Mucosa of rectum (tissue), 2 donors: ENCODE measurements around the gene MRFAP1L1.
A peak's percentile ranks its signal among the peaks of the same experiment; 100 is the strongest.
"Not testable (repeated sequence)": the region's sequence is repeated elsewhere in the genome, so short reads cannot be mapped to it uniquely, and the experiment has no call there.

Experiments
- H3K27ac ChIP-seq, 2 donors: one replicate each; pipeline ENCODE4 v1.7.0; 2013; ENCODE audit warnings: inconsistent platforms in 2 of 2, low read depth in 2 of 2, low read length in 2 of 2
- H3K27me3 ChIP-seq, 2 donors: one replicate each; pipeline ENCODE4 v1.7.0; 2013; ENCODE audit warnings: low read length in 2 of 2; ENCODE audit not compliant: control insufficient read depth in 2 of 2, insufficient read depth in 2 of 2
- H3K36me3 ChIP-seq, 2 donors: one replicate each; pipeline ENCODE4 v1.7.0; 2013; ENCODE audit warnings: low read length in 2 of 2; ENCODE audit not compliant: control insufficient read depth in 2 of 2, insufficient read depth in 2 of 2
- H3K4me1 ChIP-seq, 2 donors: one replicate each; pipeline ENCODE4 v1.7.0; 2013; ENCODE audit warnings: low read length in 2 of 2, mild to moderate bottlenecking in 1 of 2; ENCODE audit not compliant: control insufficient read depth in 2 of 2, insufficient read depth in 2 of 2
- H3K4me3 ChIP-seq, 2 donors: one replicate each; pipeline ENCODE4 v1.7.0; 2013; ENCODE audit warnings: low read length in 2 of 2
- H3K9ac ChIP-seq, 2 donors: one replicate each; pipeline ENCODE4 v1.7.0; 2013; ENCODE audit warnings: low read length in 2 of 2, low read depth in 1 of 2, mild to moderate bottlenecking in 1 of 2
- H3K9me3 ChIP-seq, 2 donors: one replicate each; pipeline ENCODE4 v1.7.0; 2013; ENCODE audit warnings: low read length in 2 of 2; ENCODE audit not compliant: control insufficient read depth in 2 of 2
- donor health status: healthy.
- donor health status: Normal muscosa, but diverticular disease.

The MRFAP1L1 gene

GRCh38 chr4:6676722-6677558 is 32.7 kb downstream of the MRFAP1L1 start:
- Histone ChIP-seq H3K9me3 (no peaks in the 10 kb centered on the region), H3K9ac (no peak overlapping the region), H3K4me3 (peak overlapping the region in 1 of 2 donors; percentile 15), H3K4me1 (peaks cover 20 to 24% of the 10 kb centered on the region in 2 donors), H3K27ac (no peak overlapping the region), H3K36me3 (peaks cover 3 to 5% of the 10 kb centered on the region in 2 donors), H3K27me3 (no peaks in the 10 kb centered on the region)

GRCh38 chr4:6674500-6675149 is 35.0 kb downstream of the MRFAP1L1 start:
- Histone ChIP-seq H3K4me3 (peak overlapping the region; percentile 72 to 77), H3K4me1 (peaks cover 20 to 24% of the 10 kb centered on the region in 2 donors), H3K36me3 (peaks cover 3 to 5% of the 10 kb centered on the region in 2 donors), H3K9me3 (no peaks in the 10 kb centered on the region), H3K27me3 (no peaks in the 10 kb centered on the region), H3K9ac (peak overlapping the region; percentile 42 to 75), H3K27ac (peak overlapping the region; percentile 73 to 82)

GRCh38 chr4:6673660-6674499 is 35.8 kb downstream of the MRFAP1L1 start:
- no peaks in the 10 kb centered on the region for H3K27me3 ChIP-seq
- H3K36me3 ChIP-seq, result peaks cover 3 to 5% of the 10 kb centered on the region in 2 donors
- peak overlapping the region; percentile 42 to 75 for H3K9ac ChIP-seq
- H3K9me3 ChIP-seq, result no peaks in the 10 kb centered on the region
- H3K27ac ChIP-seq, result peak overlapping the region; percentile 73 to 82
- H3K4me3 ChIP-seq, result peak overlapping the region; percentile 72 to 77
- H3K4me1 ChIP-seq, result peaks cover 20 to 24% of the 10 kb centered on the region in 2 donors

- peaks cover 20 to 24% of the 10 kb centered on the region in 2 donors for H3K4me1 ChIP-seq
- H3K9ac ChIP-seq, result peak overlapping the region; percentile 42 to 75
- H3K9me3 ChIP-seq, H3K27me3 ChIP-seq, H3K36me3 ChIP-seq: not testable (repeated sequence)
- H3K4me3 ChIP-seq, result peak overlapping the region; percentile 72 to 77
- peak overlapping the region; percentile 73 to 82 for H3K27ac ChIP-seq
Measured at GRCh38 chr4:6673191-6673659, 36.4 kb downstream of the MRFAP1L1 start.

GRCh38 chr4:6672541-6673190 is 37.0 kb downstream of the MRFAP1L1 start:
- H3K4me3 ChIP-seq, H3K27ac ChIP-seq, H3K9me3 ChIP-seq, H3K9ac ChIP-seq, H3K27me3 ChIP-seq, H3K36me3 ChIP-seq: not testable (repeated sequence)
- peaks cover 20 to 24% of the 10 kb centered on the region in 2 donors for H3K4me1 ChIP-seq

- Histone ChIP-seq H3K4me3 (no peak overlapping the region), H3K27ac (no peak overlapping the region), H3K4me1 (peaks cover 20 to 22% of the 10 kb centered on the region in 2 donors), H3K27me3 (peaks cover 0 to under 1% of the 10 kb centered on the region in 2 donors), H3K9ac (no peak overlapping the region), H3K36me3 (peaks cover 3 to 5% of the 10 kb centered on the region in 2 donors), H3K9me3 (no peaks in the 10 kb centered on the region)
Measured at GRCh38 chr4:6672131-6672530, 37.5 kb downstream of the MRFAP1L1 start.

- H3K36me3 ChIP-seq, result peaks cover under 1 to 5% of the 10 kb centered on the region in 2 donors
- H3K27me3 ChIP-seq, result peaks cover 0 to 2% of the 10 kb centered on the region in 2 donors
- H3K9ac ChIP-seq, result no peak overlapping the region
- H3K27ac ChIP-seq, result no peak overlapping the region
- H3K9me3 ChIP-seq, result no peaks in the 10 kb centered on the region
- peaks cover 15 to 18% of the 10 kb centered on the region in 2 donors for H3K4me1 ChIP-seq
- no peak overlapping the region for H3K4me3 ChIP-seq
Measured at GRCh38 chr4:6671648-6672047, 38.0 kb downstream of the MRFAP1L1 start.

- no peaks in the 10 kb centered on the region for H3K9me3 ChIP-seq
- H3K9ac ChIP-seq, result no peak overlapping the region
- H3K4me1 ChIP-seq, result no peaks in the 10 kb centered on the region
- peaks cover 8 to 12% of the 10 kb centered on the region in 2 donors for H3K27me3 ChIP-seq
- H3K4me3 ChIP-seq, result no peak overlapping the region
- no peak overlapping the region for H3K27ac ChIP-seq
- no peaks in the 10 kb centered on the region for H3K36me3 ChIP-seq
Measured at GRCh38 chr4:6668391-6668790, 41.3 kb downstream of the MRFAP1L1 start.

- H3K4me3 ChIP-seq, result no peak overlapping the region
- H3K27ac ChIP-seq, result no peak overlapping the region
- H3K36me3 ChIP-seq, result no peaks in the 10 kb centered on the region
- peaks cover 8 to 21% of the 10 kb centered on the region in 2 donors for H3K27me3 ChIP-seq
- H3K9me3 ChIP-seq, result no peaks in the 10 kb centered on the region
- H3K4me1 ChIP-seq, result no peaks in the 10 kb centered on the region
- H3K9ac ChIP-seq, result no peak overlapping the region
Measured at GRCh38 chr4:6665320-6665654, 44.4 kb downstream of the MRFAP1L1 start.
